Measurements from ENCODE around the gene ZNF469.
"Not testable (repeated sequence)": the region's sequence is repeated elsewhere in the genome, so short reads cannot be mapped to it uniquely, and the experiment has no call there.

Gene ZNF469

DNA sequence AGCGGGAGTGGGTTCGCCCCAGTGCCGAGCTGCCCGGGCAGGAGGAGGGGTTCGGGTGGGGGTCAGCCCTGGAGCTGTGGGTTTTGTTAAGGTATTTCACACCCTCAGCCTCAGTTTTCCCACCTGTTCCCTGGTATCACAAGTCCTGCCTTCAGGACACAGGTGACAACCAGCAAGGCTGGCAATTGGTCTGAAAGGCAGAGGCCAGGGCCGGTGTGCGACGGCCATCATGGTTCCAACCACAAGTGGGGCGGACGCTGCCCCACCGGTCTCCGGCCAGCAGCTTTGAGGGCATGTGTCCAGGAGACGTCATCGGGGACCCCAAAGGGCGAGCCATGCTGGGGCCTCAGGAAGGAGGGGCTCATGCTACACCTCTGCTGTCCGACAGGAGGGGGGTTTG is 10.8 kb downstream of the ZNF469 start:
- no peak for DNase-seq (ENCODE audit: low spot score)

DNA sequence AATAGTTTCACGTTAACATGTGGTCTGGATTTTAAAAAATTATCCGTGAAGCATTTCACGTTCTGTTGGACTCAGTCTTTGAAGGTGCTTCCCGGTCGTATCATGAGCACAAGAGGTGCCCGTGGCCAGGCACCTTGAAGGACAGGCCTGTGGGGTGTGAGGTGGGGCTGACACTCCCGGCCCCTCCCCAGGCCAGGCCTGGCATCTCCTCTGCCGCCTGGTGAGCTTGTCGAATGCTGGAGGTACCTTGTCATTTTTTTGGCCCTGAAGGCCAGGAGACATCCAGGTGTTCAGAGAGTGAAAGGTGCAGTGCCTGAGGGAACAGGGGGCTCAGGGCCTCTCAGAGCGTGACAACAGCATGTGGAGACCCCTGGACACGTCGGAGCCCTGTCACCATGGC is 11.7 kb downstream of the ZNF469 start:
- DNase-seq (ENCODE audit: low spot score): no peak

GRCh38 chr16:88395669-88396584 is 13.2 kb downstream of the ZNF469 start:
- no peak for DNase-seq (ENCODE audit: low spot score)

DNA sequence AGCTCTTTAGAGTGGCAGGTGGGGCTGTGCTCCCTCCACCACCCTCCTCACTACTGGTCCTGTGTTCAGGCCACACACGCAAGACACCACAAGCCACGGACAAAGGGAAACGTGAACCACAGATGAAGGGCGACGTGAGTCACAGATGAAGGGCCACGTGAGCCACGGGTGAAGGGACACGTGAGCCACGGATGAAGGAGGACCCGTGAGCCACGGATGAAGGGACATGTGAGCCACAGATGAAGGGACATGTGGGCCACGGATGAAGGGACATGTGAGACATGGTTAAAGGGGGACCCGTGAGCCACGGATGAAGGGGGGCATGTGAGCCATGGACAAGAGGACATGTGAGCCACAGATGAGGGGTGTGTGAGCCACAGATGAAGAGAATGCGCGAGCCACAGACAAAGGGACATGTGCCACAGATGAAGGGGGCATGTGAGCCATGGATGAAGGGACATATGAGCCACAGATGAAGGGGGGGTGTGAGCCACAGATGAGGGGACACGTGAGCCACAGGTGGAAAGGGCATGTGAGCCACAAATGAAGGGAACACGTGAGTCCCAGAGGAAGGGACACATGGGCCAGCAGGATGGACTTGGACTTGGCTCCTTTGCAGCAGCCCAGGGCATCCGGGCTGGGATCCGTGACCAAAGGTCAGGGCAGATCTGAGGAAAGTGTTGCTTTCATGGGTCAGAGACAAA is 15.6 kb downstream of the ZNF469 start:
- no peak for DNase-seq (ENCODE audit: low spot score)

DNA sequence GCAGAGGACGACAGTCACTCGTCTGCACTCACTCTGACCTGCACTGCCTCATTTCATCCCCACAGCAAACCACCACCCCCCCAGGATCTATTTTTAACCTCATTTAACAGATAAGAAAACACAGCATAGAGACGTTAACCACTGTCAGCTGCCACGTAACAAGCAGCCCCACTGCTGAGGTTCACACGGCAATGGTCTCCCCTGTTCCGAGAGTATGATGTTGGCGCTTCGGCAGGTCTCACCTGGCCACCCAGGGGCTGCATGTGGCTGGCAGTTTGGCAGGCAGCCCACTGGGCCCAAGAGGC is 16.1 kb downstream of the ZNF469 start:
- DNase-seq (ENCODE audit: low spot score): no peak

DNA sequence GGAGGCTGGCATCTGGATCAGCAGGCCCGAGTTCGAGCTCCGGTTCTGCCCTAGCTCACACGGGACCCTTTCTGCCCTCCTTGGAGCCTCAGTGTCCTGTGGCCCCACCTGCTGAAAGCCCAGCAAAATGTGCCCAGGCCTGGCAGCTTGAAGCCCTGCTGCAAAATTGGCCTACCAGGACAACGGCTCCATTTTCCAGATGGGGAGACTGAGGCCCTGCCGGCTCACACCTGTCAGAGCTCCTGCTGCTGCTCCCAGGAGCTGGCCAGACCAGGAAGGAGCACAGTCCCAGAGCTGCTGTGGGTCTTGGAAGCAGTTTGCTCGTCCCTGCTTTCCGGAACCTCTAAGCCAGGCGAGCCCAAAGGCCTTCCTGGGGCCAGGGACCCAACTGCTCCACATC is 17.4 kb downstream of the ZNF469 start:
- no peak for DNase-seq (ENCODE audit: low spot score)

DNA sequence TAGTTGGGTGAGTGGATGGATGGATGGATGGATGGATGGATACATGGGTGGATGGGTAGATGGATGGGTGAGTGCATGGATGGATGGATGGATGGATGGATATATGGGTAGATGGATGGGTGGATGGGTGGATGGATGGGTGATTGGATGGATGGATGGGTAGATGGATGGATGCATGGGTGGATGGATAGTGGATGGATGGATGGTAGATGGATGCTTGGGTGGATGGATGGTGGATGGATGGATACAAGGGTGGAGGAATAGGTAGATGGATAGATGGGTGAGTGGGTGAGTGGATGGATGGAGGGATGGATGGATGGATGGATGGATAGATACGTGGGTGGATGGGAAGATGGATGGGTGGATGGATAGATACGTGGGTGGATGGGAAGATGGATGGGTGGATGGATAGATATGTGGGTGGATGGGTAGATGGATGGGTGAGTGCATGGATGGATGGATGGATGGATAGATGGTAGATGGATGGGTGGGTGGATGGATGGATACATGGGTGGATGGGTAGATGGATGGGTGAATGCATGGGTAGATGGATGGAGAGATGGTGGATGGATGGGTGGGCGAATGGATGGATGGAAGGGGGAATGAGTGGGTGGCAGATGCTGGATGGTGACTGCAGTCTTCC is 19.0 kb downstream of the ZNF469 start:
- no peak for DNase-seq (ENCODE audit: low spot score)

DNA sequence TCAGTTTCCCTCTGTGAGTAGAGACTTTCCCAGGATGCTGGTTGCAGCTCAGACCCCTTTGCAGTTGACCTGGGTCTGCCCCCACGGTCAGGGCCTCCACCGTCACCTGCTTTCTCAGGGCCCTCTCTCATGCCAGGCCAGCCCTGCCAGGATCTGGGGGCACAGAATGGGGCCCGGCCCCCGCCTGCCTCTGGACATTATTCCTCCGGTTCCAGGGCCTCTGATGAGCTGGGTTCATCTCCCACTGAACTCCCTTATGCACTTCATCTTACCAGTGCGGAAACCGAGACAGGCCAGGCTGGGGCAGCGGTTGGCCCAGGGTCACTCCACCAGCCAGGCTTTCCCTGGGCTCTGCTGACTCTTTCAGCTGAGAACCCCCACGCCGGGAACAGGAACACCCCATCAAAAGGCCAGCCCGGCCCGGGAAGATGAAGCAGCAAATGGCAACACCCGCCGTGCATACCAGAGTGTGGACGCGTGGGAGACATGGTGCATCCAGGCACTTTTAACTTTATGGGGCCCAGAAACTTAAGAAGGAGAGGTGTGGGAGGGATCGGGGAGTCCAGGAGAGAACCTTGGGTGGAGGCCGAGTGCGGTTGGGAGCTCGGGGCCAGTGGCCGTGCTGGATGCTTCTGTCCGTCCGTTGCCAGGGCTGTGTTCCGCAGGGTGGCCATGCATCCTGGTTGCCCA is 19.9 kb downstream of the ZNF469 start:
- no peak for DNase-seq (ENCODE audit: low spot score)

DNA sequence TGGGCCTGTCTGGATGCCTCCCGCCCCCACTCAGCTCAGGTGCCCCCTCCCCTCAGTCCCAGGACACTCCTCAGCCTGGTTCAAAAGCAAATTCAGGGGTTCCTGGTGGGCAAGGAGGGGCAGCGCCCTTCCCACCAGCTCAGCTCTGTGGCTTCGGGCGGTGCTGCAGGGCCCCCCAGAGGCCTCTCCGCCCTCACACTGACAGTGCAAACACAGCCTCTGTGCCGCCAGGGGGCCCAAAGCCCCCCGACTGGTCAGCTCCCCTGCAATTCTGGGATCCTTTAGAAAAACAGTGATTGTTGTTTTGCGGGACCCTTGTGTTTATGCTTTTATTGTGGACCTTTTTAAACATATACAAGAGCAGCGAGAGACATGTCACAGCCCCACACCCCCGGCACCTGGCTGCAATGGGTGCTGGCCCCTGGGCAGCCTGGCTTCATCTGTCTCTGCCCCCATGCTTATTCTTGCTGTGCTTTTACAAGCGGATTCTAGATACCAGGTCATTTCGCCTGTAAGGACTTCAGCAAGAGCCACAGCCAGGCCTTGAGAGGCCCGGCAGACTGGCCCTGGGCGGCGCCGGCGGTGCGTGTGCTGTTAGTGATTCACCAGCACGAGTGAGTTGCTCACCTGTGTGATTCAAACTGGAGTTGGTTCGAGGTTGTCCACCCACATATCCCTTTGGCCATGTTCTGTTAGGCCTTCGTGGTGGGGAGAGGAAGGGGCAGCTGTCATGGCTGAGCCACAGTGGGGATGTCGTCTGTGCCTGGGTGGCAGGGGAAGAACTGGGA is 21.2 kb downstream of the ZNF469 start:
- DNase-seq (ENCODE audit: low spot score): no peak

DNA sequence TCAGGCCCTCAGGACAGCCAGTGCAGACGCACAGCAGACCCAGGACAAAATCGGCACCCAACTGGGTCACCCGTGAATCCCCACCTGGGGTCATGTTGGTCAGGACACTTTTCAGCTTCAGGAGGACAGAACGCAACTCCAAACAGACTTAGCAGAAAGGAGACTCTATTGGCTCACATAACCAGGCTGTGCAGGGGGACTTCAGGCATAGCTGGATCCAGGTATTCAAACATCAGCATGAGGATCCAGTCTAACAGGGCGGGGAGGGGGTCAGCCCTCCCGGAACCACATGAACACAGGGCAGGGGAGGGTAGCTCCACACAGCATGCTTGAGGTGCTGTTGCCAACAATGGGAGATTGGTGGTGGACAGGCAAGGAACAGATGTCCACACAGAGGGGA is 22.0 kb downstream of the ZNF469 start:
- no peak for DNase-seq (ENCODE audit: low spot score)

DNA sequence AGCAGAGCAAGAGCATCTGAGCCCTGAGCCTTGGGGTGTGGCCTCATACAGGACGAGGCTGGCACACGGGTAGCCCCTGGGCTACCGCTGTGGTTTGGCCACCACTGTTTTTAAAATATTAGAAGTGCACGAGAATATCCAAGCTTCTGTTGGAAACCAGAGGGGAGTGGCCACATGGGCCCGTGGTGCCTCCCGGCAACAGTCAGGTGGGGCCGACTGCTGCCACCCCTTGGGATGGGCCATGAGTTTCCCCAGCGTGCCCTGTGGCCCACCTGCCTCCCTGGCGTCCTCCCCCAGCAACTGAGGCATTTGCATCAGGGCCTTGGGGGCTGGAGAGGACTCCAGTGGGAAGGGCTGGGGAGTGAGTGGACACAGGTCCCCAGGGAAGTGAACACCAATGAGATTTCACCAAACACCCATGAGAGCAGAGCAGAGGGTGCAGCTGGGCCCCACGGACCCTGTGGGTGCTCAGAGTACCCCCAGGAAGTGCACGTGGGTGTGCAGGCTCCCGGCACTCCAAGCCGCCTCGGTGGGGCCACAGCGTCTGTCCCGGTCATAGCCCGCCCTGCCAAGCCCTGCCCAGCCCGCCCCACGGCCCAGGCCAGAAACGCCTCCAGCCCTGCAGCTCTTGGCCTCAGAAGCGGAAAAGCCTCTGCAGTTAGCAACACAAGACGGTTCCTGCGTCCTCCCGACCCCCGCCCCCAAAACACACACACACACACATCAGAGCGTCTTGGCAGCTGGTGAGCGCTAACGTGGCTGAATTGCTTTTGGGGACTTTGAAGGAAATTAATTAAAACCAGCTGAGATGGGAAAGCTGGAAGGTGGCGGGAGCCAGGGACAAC is 22.7 kb downstream of the ZNF469 start:
- DNase-seq (ENCODE audit: low spot score): peak; percentile 53

GRCh38 chr16:88406096-88407041 is 23.6 kb downstream of the ZNF469 start:
- no peak for DNase-seq (ENCODE audit: low spot score)

DNA sequence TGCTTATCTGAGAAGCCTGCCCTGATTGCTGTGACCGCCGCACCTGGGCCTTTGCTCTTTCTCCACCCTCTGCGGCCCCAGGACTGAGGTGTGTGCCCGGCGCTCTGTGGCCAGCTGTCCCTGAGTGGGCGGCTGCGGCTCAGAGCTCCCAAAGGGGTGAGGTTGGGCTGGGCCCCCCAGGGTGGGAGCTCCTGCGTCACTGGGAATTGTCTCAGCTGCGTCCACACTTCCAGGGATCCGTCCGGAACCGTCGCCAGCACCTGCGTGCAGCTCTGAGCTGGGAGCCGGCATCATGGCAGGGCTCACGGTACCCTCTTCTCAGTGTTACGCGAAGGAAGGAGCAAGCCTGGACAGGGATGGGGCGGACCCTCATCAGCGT is 24.3 kb downstream of the ZNF469 start:
- no peak for DNase-seq (ENCODE audit: low spot score)

GRCh38 chr16:88407807-88408206 is 25.0 kb downstream of the ZNF469 start:
- no peak for DNase-seq (ENCODE audit: low spot score)

DNA sequence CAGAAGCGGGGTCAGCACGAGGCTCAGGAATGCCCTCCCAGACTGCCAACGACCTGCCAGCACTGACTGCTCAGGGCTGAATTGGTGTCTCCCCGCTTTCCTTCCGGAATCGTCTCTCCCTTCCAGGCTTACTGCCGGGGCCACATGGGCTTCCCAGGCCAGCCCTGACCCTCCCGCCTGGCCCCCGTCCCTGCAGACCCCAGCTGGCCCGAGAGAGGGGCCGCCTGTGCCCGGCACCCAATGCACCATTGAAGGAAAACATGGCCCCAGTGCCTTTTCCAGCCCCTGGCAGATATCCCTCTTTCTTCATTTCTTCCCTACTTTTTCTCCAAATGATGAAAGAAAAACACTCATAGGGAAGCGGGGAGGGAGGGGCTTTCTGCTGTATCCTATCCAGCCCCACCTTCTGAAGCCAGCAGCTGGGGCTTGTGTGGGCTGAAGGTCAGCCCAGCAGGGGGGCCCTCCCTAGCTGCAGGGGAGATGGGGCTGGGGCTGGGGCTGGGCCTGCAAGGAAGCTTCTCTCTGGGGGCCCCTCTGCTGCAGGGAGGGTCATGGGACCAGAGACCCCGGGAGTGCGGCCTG is 25.9 kb downstream of the ZNF469 start:
- DNase-seq (ENCODE audit: low spot score): no peak

DNA sequence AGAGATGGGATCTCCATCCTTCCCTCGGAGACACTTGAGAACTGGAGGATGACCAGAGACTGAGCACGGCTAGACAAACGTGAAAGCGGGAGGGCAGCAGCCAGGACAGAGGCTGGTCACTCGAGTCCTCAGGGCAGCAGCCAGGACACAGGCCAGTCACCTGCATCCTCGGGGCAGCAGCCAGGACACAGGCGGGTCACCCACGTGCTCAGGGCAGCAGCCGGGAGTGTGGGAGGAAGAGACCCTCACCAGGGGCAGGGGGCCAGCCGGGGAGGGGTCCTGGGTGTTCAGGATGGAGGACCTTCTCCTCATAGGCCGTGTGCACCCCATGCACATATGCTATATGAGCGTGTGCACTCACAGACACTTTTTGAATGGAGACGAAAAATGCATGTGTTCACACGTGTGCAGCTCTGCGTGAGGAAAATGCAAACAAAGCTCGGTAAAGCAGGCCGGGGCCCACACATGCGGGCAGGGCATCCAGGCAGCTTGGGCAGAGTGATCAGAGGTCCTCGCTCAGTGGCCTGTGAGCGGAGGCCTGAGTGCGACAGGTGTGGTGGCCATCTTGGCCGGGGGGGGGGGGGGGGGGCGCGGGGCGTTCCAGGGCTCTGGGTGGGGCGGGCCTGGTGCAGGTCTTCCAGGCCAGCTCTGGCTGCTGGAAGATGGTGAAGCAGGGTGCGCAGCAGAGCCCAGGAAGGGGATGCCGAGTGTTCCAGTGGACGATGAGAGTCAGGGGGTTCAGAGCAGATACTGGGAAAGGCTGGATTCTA is 26.7 kb downstream of the ZNF469 start:
- no peak for DNase-seq (ENCODE audit: low spot score)

DNA sequence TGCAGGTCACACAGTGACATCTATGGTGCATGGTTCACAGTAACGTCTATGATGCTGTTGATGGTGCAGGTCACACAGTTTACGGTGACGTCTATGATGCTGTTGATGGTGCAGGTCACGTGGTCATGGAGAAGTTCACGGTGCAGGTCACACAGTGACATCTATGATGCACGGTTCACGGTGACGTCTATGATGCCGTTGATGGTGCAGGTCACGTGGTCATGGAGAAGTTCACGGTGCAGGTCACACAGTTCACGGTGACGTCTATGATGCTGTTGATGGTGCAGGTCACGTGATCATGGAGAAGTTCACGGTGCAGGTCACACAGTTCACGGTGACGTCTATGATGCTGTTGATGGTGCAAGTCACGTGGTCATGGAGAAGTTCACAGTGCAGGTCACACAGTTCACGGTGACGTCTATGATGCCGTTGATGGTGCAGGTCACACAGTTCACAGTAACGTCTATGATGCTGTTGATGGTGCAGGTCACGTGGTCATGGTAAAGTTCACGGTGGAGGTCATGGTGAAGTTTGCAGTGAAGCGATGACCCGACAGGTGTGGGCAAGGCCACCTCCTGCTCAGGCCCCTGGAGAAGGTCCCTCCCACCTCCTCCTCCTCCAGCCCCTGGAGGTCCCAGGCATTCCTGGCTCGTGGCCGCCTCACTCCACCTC is 27.7 kb downstream of the ZNF469 start:
- not testable (repeated sequence) for DNase-seq (ENCODE audit: low spot score)
